Activated naive CD4-positive, alpha-beta T cell treated with anti-CD3 and anti-CD28 coated beads, Interleukin-2, amount 50 U/mL, for 24 hours (primary cell): ENCODE data around the gene PASK.

Experiments used
- H3K27ac Mint-ChIP-seq: one replicate; pipeline ENCODE4 v1.8.0; 2021; ENCODE audit warnings: mild to moderate bottlenecking, mixed read lengths
- H3K27me3 Mint-ChIP-seq: one replicate; pipeline ENCODE4 v1.8.0; 2021; ENCODE audit warnings: mixed read lengths
- H3K36me3 Mint-ChIP-seq: one replicate; pipeline ENCODE4 v1.8.0; 2021; ENCODE audit warnings: mixed read lengths
- H3K4me1 Mint-ChIP-seq: one replicate; pipeline ENCODE4 v1.8.0; 2021; ENCODE audit warnings: mixed read lengths
- H3K4me3 Mint-ChIP-seq: one replicate; pipeline ENCODE4 v1.8.0; 2021; ENCODE audit warnings: mild to moderate bottlenecking, mixed read lengths
- H3K9me3 Mint-ChIP-seq: one replicate; pipeline ENCODE4 v1.8.0; 2021; ENCODE audit warnings: mixed read lengths

Gene PASK

DNA sequence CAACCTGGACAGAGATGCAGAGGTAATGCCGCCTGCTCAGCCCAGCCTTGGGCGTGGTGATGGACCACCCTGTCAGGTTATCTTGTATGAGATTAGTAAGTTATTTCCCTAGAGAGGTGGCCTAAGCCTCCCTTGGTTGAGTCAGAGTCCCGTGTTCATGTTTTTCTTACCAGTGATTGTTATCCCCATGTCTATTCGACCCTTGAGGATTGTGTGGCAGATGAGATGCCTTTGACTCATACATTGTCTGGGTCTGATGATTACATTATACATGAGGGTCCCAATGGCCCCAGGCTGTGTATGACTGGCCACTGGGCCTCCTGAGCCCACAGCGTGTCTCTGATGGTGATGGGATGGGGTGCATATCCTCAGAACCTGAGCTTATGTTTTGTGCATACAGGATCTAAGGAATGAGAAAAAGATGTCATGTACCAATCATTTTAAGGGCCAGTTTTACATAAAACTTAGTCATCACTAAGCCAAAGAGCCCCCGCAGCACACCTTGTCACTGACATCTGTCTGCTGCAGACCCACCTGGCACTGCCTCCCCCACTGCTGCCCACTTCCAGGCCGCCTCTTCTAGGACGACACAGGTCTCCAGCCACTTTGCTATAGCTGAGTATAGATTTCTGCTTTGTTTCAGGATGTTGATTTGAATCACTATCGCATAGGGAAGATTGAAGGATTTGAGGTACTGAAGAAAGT lies 8.7 kb upstream of the PASK start:
- Mint-ChIP-seq H3K27ac (no peak overlapping the region), H3K9me3 (no peaks in the 10 kb centered on the region), H3K27me3 (no peaks in the 10 kb centered on the region), H3K4me1 (peaks cover 23% of the 10 kb centered on the region), H3K36me3 (peaks cover 9% of the 10 kb centered on the region), H3K4me3 (no peak overlapping the region)

DNA sequence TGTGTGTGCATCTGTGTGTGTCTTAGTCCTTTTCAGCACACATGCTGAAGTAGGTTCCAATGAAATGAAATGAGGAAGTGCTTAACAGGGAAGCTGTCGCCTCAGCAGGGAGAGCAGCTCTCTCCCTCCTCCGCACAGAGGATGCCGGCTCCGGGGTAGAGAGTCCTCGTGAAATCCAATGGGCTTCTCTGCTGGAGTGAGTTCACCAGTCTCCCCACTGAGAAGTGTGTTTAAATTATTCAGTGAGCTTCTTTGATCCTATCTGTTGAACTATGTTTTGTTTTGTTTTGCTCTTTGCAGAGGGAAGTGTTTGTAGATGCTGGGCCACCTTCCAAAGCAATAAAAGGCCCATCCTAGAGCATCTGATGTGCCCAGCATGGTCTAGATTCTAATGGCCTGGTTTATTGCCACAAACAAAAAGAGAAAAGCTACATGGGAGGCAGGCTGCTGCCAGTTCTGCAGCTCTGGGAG lies 7.7 kb upstream of the PASK start:
- H3K9me3 Mint-ChIP-seq, result no peaks in the 10 kb centered on the region
- H3K27ac Mint-ChIP-seq, result no peak overlapping the region
- H3K4me3 Mint-ChIP-seq, result no peak overlapping the region
- H3K36me3 Mint-ChIP-seq, result peaks cover 6% of the 10 kb centered on the region
- H3K27me3 Mint-ChIP-seq, result no peaks in the 10 kb centered on the region
- peaks cover 27% of the 10 kb centered on the region for H3K4me1 Mint-ChIP-seq

- H3K9me3 Mint-ChIP-seq, result no peaks in the 10 kb centered on the region
- H3K4me1 Mint-ChIP-seq, result peaks cover 38% of the 10 kb centered on the region
- no peak overlapping the region for H3K27ac Mint-ChIP-seq
- no peaks in the 10 kb centered on the region for H3K27me3 Mint-ChIP-seq
- peaks cover 5% of the 10 kb centered on the region for H3K36me3 Mint-ChIP-seq
- no peak overlapping the region for H3K4me3 Mint-ChIP-seq
Measured at GRCh38 chr2:241155936-241156335, 6.7 kb upstream of the PASK start.

GRCh38 chr2:241154915-241155314 lies 5.6 kb upstream of the PASK start:
- H3K9me3 Mint-ChIP-seq, result no peaks in the 10 kb centered on the region
- no peak overlapping the region for H3K27ac Mint-ChIP-seq
- H3K4me1 Mint-ChIP-seq, result peaks cover 41% of the 10 kb centered on the region
- no peaks in the 10 kb centered on the region for H3K27me3 Mint-ChIP-seq
- H3K4me3 Mint-ChIP-seq, result no peak overlapping the region
- H3K36me3 Mint-ChIP-seq, result peaks cover 5% of the 10 kb centered on the region

- Mint-ChIP-seq H3K9me3 (no peaks in the 10 kb centered on the region), H3K36me3 (peaks cover 5% of the 10 kb centered on the region), H3K27me3 (no peaks in the 10 kb centered on the region), H3K4me3 (peak overlapping the region; percentile 11), H3K4me1 (peaks cover 43% of the 10 kb centered on the region), H3K27ac (no peak overlapping the region)
Measured at GRCh38 chr2:241153616-241154015, 4.3 kb upstream of the PASK start.

GRCh38 chr2:241151934-241152660 lies 2.8 kb upstream of the PASK start:
- Mint-ChIP-seq H3K4me3 (peak overlapping the region; percentile 96), H3K4me1 (peaks cover 45% of the 10 kb centered on the region), H3K27ac (peak overlapping the region; percentile 48), H3K27me3 (no peaks in the 10 kb centered on the region), H3K36me3 (peaks cover 5% of the 10 kb centered on the region), H3K9me3 (no peaks in the 10 kb centered on the region)

- H3K27me3 Mint-ChIP-seq, result no peaks in the 10 kb centered on the region
- H3K4me3 Mint-ChIP-seq, result peak overlapping the region; percentile 96
- no peaks in the 10 kb centered on the region for H3K9me3 Mint-ChIP-seq
- H3K4me1 Mint-ChIP-seq, result peaks cover 38% of the 10 kb centered on the region
- H3K36me3 Mint-ChIP-seq, result peaks cover 5% of the 10 kb centered on the region
- peak overlapping the region; percentile 97 for H3K27ac Mint-ChIP-seq
Measured at GRCh38 chr2:241150660-241151530, 1.6 kb upstream of the PASK start.

DNA sequence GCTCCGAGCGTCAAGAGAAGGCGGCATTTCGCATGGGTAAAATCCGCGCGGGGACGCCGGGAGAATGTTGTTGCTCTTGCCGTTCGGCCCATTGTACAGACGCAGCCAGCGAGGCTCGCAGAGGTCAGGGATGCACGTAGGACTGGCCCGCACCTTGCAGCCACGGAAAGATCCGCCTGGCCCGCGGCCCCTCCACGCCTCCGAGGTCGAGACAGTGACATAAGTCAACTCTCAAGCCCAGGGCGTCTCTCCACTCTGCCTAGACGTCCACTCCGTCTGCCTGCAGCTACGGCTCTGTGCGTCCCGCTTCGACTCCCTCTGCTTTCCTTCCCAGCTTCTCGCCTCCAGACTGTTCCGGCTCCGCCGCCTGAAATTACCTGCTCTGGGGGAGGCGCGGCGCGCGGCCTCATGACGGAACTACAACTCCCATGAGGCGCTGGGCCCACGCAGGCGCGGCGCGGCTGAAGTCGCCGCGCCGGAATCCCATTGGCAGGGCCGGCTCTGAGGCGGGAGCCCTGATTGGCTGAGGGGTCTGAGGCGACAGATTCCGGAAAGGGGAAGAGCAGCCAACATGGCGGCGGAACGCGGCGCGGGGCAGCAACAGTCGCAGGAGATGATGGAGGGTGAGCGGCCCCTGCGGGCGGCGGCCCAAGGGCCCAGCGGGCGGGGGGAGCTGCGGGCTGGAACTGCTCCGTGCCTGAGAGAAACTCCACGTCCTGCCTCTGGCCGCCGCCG lies 820 bp upstream of the PASK start, which contains the start of gene PPP1R7:
PPP1R7 (plus strand) TSS at position 543 of the 735 bp plus-strand sequence; CDS start at position 572, 29 bp downstream.
- peak within 1 kb of the TSS; percentile 97 for H3K27ac Mint-ChIP-seq
- H3K36me3 Mint-ChIP-seq, result peaks cover 5% of the 10 kb centered on the region
- H3K9me3 Mint-ChIP-seq, result no peaks in the 10 kb centered on the region
- H3K4me3 Mint-ChIP-seq, result peak within 1 kb of the TSS; percentile 96
- no peaks in the 10 kb centered on the region for H3K27me3 Mint-ChIP-seq
- H3K4me1 Mint-ChIP-seq, result peaks cover 37% of the 10 kb centered on the region

DNA sequence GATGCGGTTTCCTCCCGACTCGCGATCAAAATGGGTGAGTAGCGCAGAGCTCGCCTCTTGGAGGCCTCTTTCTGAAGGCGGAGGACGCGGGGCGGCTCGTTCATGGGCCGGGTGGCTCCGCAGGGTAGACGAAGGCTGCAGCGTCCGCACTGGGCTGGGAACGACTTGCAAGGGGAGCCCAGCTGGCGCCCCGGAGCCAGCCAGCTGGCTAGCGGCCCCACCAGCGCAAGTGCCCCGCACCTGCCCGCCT lies 328 bp upstream of the PASK start:
- Mint-ChIP-seq H3K4me1 (peaks cover 33% of the 10 kb centered on the region), H3K9me3 (no peaks in the 10 kb centered on the region), H3K27ac (peak overlapping the region; percentile 87), H3K27me3 (no peaks in the 10 kb centered on the region), H3K36me3 (peaks cover 5% of the 10 kb centered on the region), H3K4me3 (peak overlapping the region; percentile 96)

DNA sequence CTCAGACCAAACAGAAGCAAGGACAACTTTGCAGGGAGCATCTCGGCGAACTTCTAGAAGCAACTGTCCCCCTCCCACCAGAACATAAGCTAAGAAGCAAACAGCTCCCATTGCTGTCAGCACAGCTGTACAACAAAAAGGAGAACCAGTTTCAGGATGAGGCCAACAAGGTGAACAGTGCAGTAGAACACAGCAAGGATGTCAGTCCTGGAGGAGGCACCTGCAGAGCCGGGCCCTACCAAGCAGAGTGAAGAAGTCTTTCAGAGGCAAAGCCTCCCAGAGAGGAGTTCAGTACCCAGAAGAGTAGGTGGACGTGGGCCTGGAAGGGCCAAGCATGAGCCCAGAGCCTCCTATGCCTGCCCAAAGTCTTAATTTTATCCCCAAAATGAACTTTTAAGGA lies 1.0 kb downstream of the PASK start:
- Mint-ChIP-seq H3K36me3 (peaks cover 3% of the 10 kb centered on the region), H3K4me1 (peaks cover 28% of the 10 kb centered on the region), H3K27ac (peak overlapping the region; percentile 85), H3K4me3 (peak overlapping the region; percentile 96), H3K27me3 (no peaks in the 10 kb centered on the region), H3K9me3 (no peaks in the 10 kb centered on the region)

DNA sequence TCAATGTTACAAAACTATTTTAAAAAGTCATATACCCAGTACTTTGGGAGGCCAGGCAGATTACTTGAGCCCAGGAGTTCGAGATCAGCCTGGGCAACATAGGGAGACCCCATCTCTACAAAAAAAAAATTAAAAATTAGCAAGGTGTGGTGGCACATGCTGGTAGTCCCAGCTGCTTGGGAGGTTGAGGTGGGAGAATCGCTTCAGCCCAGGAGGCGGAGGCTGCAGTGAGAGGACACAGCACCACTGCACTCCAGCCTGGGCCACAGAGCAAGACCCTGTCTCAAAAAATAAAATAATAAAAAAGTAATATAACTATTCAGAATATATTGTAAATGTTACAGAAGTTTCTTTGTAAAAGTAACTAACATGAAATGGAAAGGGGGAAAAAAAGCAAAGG lies 1.9 kb downstream of the PASK start:
- no peak overlapping the region for H3K4me3 Mint-ChIP-seq
- H3K27ac Mint-ChIP-seq, result no peak overlapping the region
- H3K36me3 Mint-ChIP-seq, result peaks cover 2% of the 10 kb centered on the region
- H3K4me1 Mint-ChIP-seq, result peaks cover 26% of the 10 kb centered on the region
- no peaks in the 10 kb centered on the region for H3K9me3 Mint-ChIP-seq
- H3K27me3 Mint-ChIP-seq, result no peaks in the 10 kb centered on the region

GRCh38 chr2:241146286-241146685 lies 3.0 kb downstream of the PASK start:
- Mint-ChIP-seq H3K36me3 (peaks cover 5% of the 10 kb centered on the region), H3K27me3 (no peaks in the 10 kb centered on the region), H3K9me3 (no peaks in the 10 kb centered on the region), H3K4me1 (peaks cover 16% of the 10 kb centered on the region), H3K27ac (no peak overlapping the region), H3K4me3 (no peak overlapping the region)

- no peak overlapping the region for H3K27ac Mint-ChIP-seq
- H3K4me1 Mint-ChIP-seq, result no peaks in the 10 kb centered on the region
- H3K4me3 Mint-ChIP-seq, result no peak overlapping the region
- H3K27me3 Mint-ChIP-seq, result no peaks in the 10 kb centered on the region
- H3K9me3 Mint-ChIP-seq, result no peaks in the 10 kb centered on the region
- H3K36me3 Mint-ChIP-seq, result peaks cover 6% of the 10 kb centered on the region
Measured at GRCh38 chr2:241142593-241142992, 6.7 kb downstream of the PASK start.

DNA sequence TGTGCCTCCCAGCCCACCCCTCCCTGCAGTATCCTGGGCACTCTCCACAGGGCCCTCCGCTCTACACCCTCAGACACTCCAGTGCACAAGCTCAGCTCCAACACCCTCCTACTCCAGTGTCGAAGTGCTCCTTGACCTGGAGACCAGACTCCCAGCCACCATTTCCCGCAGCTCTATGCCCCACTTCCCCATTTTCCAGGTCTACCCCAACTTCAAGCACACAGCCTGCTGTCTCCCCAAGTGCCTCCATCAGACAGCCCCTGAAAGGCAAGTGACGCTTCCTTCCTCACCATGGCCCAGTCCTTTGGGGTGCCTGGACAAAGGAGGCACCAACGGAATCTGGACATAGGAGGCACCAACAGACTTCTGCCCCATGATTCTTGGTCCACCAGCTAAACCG lies 7.2 kb downstream of the PASK start:
- H3K36me3 Mint-ChIP-seq, result peaks cover 6% of the 10 kb centered on the region
- H3K4me3 Mint-ChIP-seq, result no peak overlapping the region
- peak overlapping the region; percentile 10 for H3K27ac Mint-ChIP-seq
- no peaks in the 10 kb centered on the region for H3K9me3 Mint-ChIP-seq
- no peaks in the 10 kb centered on the region for H3K4me1 Mint-ChIP-seq
- no peaks in the 10 kb centered on the region for H3K27me3 Mint-ChIP-seq

- Mint-ChIP-seq H3K9me3 (no peaks in the 10 kb centered on the region), H3K36me3 (peaks cover 6% of the 10 kb centered on the region), H3K27me3 (no peaks in the 10 kb centered on the region), H3K27ac (no peak overlapping the region), H3K4me1 (no peaks in the 10 kb centered on the region), H3K4me3 (no peak overlapping the region)
Measured at GRCh38 chr2:241141214-241141770, 8.0 kb downstream of the PASK start.
